HG02943 (cell line): ENCODE results near the gene BICC1.

Experiments used
- ATAC-seq: cut with Tn5 transposase; IDR thresholded peaks from one replicate; pipeline ENCODE4 v1.9.1; 2021; ENCODE audit warnings: mild to moderate bottlenecking, low read depth, moderate library complexity; ENCODE audit not compliant: unreplicated experiment

The BICC1 gene

GRCh38 chr10:58556516-58557165, 44.0 kb downstream of the BICC1 start:
- ATAC-seq, result no peak

- ATAC-seq, result no peak
Observed at GRCh38 chr10:58557714-58558113, 45.0 kb downstream of the BICC1 start.

DNA sequence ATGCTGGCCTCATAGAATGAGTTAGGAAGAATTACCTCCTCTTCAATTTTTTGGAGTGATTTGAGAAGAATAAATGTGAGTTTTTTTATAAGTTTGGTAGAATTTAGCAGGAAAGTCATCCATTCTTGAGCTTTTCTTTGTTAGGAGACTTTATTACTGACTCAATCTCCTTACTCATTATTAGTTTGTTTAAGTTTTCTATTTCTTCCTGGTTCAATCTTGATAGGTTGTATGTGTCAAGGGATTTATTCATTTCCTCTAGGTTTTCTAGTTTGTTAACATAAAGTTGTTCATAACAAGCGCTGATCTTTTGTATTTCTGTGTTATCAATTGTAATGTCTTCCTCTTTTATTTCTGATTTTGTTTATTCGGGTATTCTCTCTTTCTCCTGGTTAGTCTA, 47.4 kb downstream of the BICC1 start:
- ATAC-seq, result no peak

GRCh38 chr10:58565271-58565670, 52.6 kb downstream of the BICC1 start:
- ATAC-seq, result no peak

- ATAC-seq, result no peak
Observed at GRCh38 chr10:58567652-58568051, 55.0 kb downstream of the BICC1 start.

DNA sequence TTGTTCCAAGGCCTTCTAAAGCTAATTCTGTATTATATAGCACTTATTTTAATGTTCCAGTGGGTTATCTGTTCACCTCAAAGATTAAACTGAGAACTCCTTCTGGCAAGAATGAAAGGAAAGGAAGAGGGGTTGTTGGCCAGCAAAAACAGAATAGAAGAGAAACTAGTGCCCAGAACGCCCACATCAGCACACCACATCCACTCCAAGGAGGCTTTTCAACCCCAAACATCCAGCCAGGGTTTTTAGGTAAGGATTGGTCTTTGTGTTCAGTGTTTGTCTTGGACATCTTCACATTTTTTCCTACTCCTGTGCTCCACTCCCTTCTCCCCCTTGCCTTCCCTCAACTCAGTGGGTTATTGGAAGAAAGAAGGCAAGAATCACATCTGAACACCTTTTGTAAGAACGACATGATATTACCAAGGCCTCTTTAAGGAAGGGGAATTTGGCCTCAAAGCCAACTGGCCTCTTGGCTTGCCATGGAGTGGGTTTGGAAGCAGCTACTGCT, 55.8 kb downstream of the BICC1 start:
- ATAC-seq, result no peak

GRCh38 chr10:58570307-58570723, 57.6 kb downstream of the BICC1 start:
- no peak for ATAC-seq

- ATAC-seq, result no peak
Observed at GRCh38 chr10:58570979-58571378, 58.3 kb downstream of the BICC1 start.

- no peak for ATAC-seq
Observed at GRCh38 chr10:58573144-58573543, 60.5 kb downstream of the BICC1 start.

- ATAC-seq, result no peak
Observed at GRCh38 chr10:58574058-58574457, 61.4 kb downstream of the BICC1 start.

GRCh38 chr10:58575491-58575890, 62.8 kb downstream of the BICC1 start:
- ATAC-seq, result no peak

- no peak for ATAC-seq
Observed at GRCh38 chr10:58576751-58577436, 64.2 kb downstream of the BICC1 start.

- ATAC-seq, result no peak
Observed at GRCh38 chr10:58577437-58577777, 64.7 kb downstream of the BICC1 start.

GRCh38 chr10:58578366-58578765, 65.7 kb downstream of the BICC1 start:
- ATAC-seq, result no peak

DNA sequence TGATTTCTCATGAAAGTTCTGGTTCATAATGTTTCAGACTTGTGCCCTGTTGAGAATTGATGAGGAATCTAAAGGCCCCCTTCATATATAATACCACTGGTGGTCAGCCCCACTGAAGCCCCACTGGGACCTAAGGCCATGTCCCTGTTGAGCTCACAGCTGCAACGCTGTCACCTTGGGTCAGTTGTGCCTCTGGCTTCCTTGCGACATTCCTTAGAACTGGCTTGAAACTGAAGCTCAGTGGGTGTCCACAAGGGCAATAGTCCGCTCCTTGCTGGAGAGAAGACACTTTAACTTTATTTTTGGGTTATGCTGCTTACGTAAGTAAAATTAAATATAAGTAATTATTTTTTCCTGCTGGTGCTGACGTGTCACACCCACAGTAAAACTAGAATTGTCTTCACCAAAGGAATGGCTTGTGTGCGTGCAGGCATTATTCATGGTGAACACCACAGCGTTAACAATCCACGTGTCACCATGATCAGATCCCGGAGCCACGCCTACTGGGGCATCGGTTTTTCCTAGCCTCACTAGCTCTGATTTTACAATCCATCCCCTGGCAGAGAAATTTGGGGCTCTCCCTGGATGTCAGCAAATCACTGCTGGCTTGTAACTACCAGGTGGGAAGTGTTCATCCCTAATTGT, 66.5 kb downstream of the BICC1 start:
- ATAC-seq, result no peak

DNA sequence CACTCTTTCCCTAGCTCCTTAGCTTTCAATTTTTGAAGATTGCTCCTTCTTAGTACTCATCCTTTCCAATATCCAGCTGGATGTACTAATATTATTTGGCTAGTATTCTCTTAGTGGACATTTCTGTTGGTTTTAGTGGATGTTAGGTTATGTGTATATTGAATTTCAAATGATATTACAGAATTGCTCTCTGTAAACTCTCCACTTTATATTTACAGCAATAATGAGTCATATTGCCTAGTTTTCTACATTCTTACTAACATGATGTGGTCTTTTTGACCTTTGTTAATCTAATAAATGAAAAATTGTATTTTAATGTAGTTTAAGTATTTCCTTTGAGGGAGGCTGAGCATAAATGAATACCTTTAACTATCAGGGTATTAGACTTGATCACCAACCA, 69.4 kb downstream of the BICC1 start:
- no peak for ATAC-seq

DNA sequence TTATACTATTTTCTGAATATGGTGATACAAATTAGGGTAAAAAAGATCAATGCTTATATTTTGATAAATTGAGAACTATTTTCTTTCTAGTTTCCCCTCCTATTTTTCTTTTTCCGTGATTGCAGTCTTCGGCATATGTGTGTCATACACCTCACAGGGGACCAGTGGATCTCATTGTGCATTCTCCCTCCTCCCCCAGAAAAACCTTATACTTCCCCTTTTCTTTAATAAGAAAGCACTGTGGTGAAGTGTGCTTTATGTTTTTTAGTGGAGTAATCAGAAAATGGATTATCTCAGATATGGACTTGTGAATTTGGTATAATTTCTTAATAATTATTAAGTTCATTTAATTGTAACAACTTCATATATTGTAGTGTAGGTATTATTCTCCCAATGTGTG, 72.8 kb downstream of the BICC1 start:
- no peak for ATAC-seq

GRCh38 chr10:58586282-58587245, 73.9 kb downstream of the BICC1 start:
- ATAC-seq, result no peak

DNA sequence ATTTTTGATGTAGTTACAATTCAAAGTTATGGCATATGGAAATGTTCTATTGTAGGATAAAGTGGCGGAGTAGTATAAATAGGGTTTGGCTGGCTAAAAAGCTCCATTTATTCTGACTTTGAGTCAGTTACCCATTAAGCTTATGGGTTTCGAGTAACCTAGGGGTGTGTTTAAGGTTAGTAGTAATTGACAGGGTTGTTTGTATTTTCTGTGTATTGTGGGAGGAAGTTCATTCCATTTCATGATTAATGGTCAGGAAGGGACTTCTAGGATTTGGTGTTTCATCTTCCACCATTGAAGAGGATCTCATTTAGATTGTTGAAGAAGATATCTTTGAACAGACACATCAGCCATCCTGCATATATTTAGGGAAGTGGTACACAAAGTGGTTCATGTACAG, 75.0 kb downstream of the BICC1 start:
- no peak for ATAC-seq

- no peak for ATAC-seq
Observed at GRCh38 chr10:58588673-58589265, 76.1 kb downstream of the BICC1 start.
